ENCODE results near the gene IRAK4.
"Not testable (repeated sequence)": the region's sequence is repeated elsewhere in the genome, so short reads cannot be mapped to it uniquely, and the experiment has no call there.

Gene IRAK4

GRCh38 chr12:43750814-43751213 lies 7.9 kb upstream of the IRAK4 start:
- no peak for ATAC-seq (replicated peaks)
- no peak overlapping the region for H3K4me3 Mint-ChIP-seq
- peaks cover 7 to 15% of the 10 kb centered on the region in 2 donors for H3K4me1 Mint-ChIP-seq
- H3K27ac Mint-ChIP-seq: no peak overlapping the region
- peaks cover 0 to 4% of the 10 kb centered on the region in 2 donors for H3K9me3 Mint-ChIP-seq
- no peaks in the 10 kb centered on the region for H3K27me3 Mint-ChIP-seq
- no peak for DNase-seq
- peaks cover 41 to 45% of the 10 kb centered on the region in 2 donors for H3K36me3 Mint-ChIP-seq

GRCh38 chr12:43751360-43751759 lies 7.4 kb upstream of the IRAK4 start:
- not testable (repeated sequence) for H3K4me3 Mint-ChIP-seq; H3K27ac Mint-ChIP-seq; H3K9me3 Mint-ChIP-seq; DNase-seq; H3K27me3 Mint-ChIP-seq; ATAC-seq (replicated peaks)
- Mint-ChIP-seq H3K36me3 (peaks cover 40 to 43% of the 10 kb centered on the region in 2 donors), H3K4me1 (peaks cover 9 to 20% of the 10 kb centered on the region in 2 donors)

- H3K4me3 Mint-ChIP-seq: no peak overlapping the region
- DNase-seq (no peak), ATAC-seq (replicated peaks) (no peak)
- peaks cover 18 to 37% of the 10 kb centered on the region in 2 donors for H3K4me1 Mint-ChIP-seq
- H3K27me3 Mint-ChIP-seq: no peaks in the 10 kb centered on the region
- peaks cover 0 to 4% of the 10 kb centered on the region in 2 donors for H3K9me3 Mint-ChIP-seq
- H3K27ac Mint-ChIP-seq: no peak overlapping the region
- H3K36me3 Mint-ChIP-seq: peaks cover 38 to 47% of the 10 kb centered on the region in 2 donors
These were observed 4.7 kb upstream of the IRAK4 start for GRCh38 chr12:43754015-43754414.

- no peaks in the 10 kb centered on the region for H3K27me3 Mint-ChIP-seq
- H3K36me3 Mint-ChIP-seq: peaks cover 15 to 30% of the 10 kb centered on the region in 2 donors
- H3K4me3 Mint-ChIP-seq: peak overlapping the region; percentile 97 to 98
- ATAC-seq (replicated peaks) (peak in 1 of 2 donors; percentile 30), DNase-seq (no peak)
- peak overlapping the region; percentile 99 for H3K27ac Mint-ChIP-seq
- peaks cover 25 to 60% of the 10 kb centered on the region in 2 donors for H3K4me1 Mint-ChIP-seq
- H3K9me3 Mint-ChIP-seq: no peaks in the 10 kb centered on the region
These were observed 464 bp upstream of the IRAK4 start for GRCh38 chr12:43758247-43758727.

- DNase-seq (no peak), ATAC-seq (replicated peaks) (no peak)
- no peaks in the 10 kb centered on the region for H3K9me3 Mint-ChIP-seq
- no peaks in the 10 kb centered on the region for H3K27me3 Mint-ChIP-seq
- peaks cover 9 to 30% of the 10 kb centered on the region in 2 donors for H3K36me3 Mint-ChIP-seq
- peaks cover 27 to 65% of the 10 kb centered on the region in 2 donors for H3K4me1 Mint-ChIP-seq
- H3K4me3 Mint-ChIP-seq: peak overlapping the region; percentile 97 to 98
- H3K27ac Mint-ChIP-seq: peak overlapping the region; percentile 72
These were observed 1.6 kb downstream of the IRAK4 start for GRCh38 chr12:43760396-43760795.

GRCh38 chr12:43761500-43761899 lies 2.7 kb downstream of the IRAK4 start:
- Mint-ChIP-seq H3K4me1 (peaks cover 24 to 55% of the 10 kb centered on the region in 2 donors), H3K27me3 (no peaks in the 10 kb centered on the region), H3K27ac (no peak overlapping the region), H3K36me3 (peaks cover 9 to 27% of the 10 kb centered on the region in 2 donors), H3K4me3 (peak overlapping the region in 1 of 2 donors; percentile 23), H3K9me3 (no peaks in the 10 kb centered on the region)
- DNase-seq: no peak
- no peak for ATAC-seq (replicated peaks)

- DNase-seq (no peak), ATAC-seq (replicated peaks) (no peak)
- Mint-ChIP-seq H3K27ac (no peak overlapping the region), H3K27me3 (no peaks in the 10 kb centered on the region), H3K4me1 (peaks cover 22 to 45% of the 10 kb centered on the region in 2 donors), H3K9me3 (no peaks in the 10 kb centered on the region), H3K4me3 (no peak overlapping the region), H3K36me3 (peaks cover 8 to 24% of the 10 kb centered on the region in 2 donors)
These were observed 3.8 kb downstream of the IRAK4 start for GRCh38 chr12:43762596-43762995.

GRCh38 chr12:43763769-43764168 lies 5.0 kb downstream of the IRAK4 start:
- peaks cover 17 to 40% of the 10 kb centered on the region in 2 donors for H3K4me1 Mint-ChIP-seq

GRCh38 chr12:43764528-43764927 lies 5.8 kb downstream of the IRAK4 start:
- Mint-ChIP-seq H3K36me3 (peaks cover 9 to 23% of the 10 kb centered on the region in 2 donors), H3K4me3 (no peak overlapping the region), H3K9me3 (no peaks in the 10 kb centered on the region), H3K4me1 (peaks cover 14 to 34% of the 10 kb centered on the region in 2 donors), H3K27me3 (no peaks in the 10 kb centered on the region), H3K27ac (no peak overlapping the region)
- ATAC-seq (replicated peaks) (no peak), DNase-seq (no peak)

More at GRCh38 chr12:43763769-43764168, 5.0 kb downstream of the IRAK4 start:
- Mint-ChIP-seq H3K36me3 (peaks cover 9 to 20% of the 10 kb centered on the region in 2 donors), H3K27ac (no peak overlapping the region), H3K27me3 (no peaks in the 10 kb centered on the region), H3K9me3 (no peaks in the 10 kb centered on the region), H3K4me3 (no peak overlapping the region)
- DNase-seq (no peak), ATAC-seq (replicated peaks) (no peak)

GRCh38 chr12:43766291-43766690 lies 7.5 kb downstream of the IRAK4 start:
- no peak overlapping the region for H3K27ac Mint-ChIP-seq
- H3K9me3 Mint-ChIP-seq: peaks cover 0 to 2% of the 10 kb centered on the region in 2 donors
- no peak overlapping the region for H3K4me3 Mint-ChIP-seq
- H3K36me3 Mint-ChIP-seq: peaks cover 18 to 26% of the 10 kb centered on the region in 2 donors
- no peak for DNase-seq
- no peak for ATAC-seq (replicated peaks)
- H3K4me1 Mint-ChIP-seq: peaks cover 6 to 29% of the 10 kb centered on the region in 2 donors
- H3K27me3 Mint-ChIP-seq: no peaks in the 10 kb centered on the region

- Mint-ChIP-seq H3K27me3 (no peaks in the 10 kb centered on the region), H3K4me3 (no peak overlapping the region), H3K4me1 (no peaks in the 10 kb centered on the region), H3K36me3 (peaks cover 9 to 13% of the 10 kb centered on the region in 2 donors), H3K9me3 (no peaks in the 10 kb centered on the region), H3K27ac (no peak overlapping the region)
- no peak for DNase-seq
- peak; percentile 48 to 63 for ATAC-seq (replicated peaks)
These were observed 17.7 kb downstream of the IRAK4 start for GRCh38 chr12:43776498-43776897.

- peaks cover 22 to 31% of the 10 kb centered on the region in 2 donors for H3K36me3 Mint-ChIP-seq
- ATAC-seq (replicated peaks): no peak
- H3K27me3 Mint-ChIP-seq: no peaks in the 10 kb centered on the region
- H3K27ac Mint-ChIP-seq: no peak overlapping the region
- no peaks in the 10 kb centered on the region for H3K9me3 Mint-ChIP-seq
- H3K4me3 Mint-ChIP-seq: no peak overlapping the region
- peaks cover 0 to 5% of the 10 kb centered on the region in 2 donors for H3K4me1 Mint-ChIP-seq
- no peak for DNase-seq
These were observed 28.3 kb downstream of the IRAK4 start for GRCh38 chr12:43786899-43787693.

- peak overlapping the region; percentile 56 for H3K27ac Mint-ChIP-seq
- H3K9me3 Mint-ChIP-seq: no peaks in the 10 kb centered on the region
- ATAC-seq (replicated peaks) (no peak), DNase-seq (no peak)
- H3K27me3 Mint-ChIP-seq: no peaks in the 10 kb centered on the region
- H3K4me1 Mint-ChIP-seq: peaks cover 0 to 6% of the 10 kb centered on the region in 2 donors
- peaks cover 23 to 33% of the 10 kb centered on the region in 2 donors for H3K36me3 Mint-ChIP-seq
- no peak overlapping the region for H3K4me3 Mint-ChIP-seq
These were observed 31.2 kb downstream of the IRAK4 start for GRCh38 chr12:43789941-43790340.

GRCh38 chr12:43795716-43796280 lies 37.0 kb downstream of the IRAK4 start:
- H3K4me3 Mint-ChIP-seq: no peak overlapping the region
- H3K36me3 Mint-ChIP-seq: peaks cover 16 to 24% of the 10 kb centered on the region in 2 donors
- H3K27me3 Mint-ChIP-seq: no peaks in the 10 kb centered on the region
- DNase-seq (no peak), ATAC-seq (replicated peaks) (peak; percentile 79 to 84)
- no peaks in the 10 kb centered on the region for H3K9me3 Mint-ChIP-seq
- H3K4me1 Mint-ChIP-seq: peaks cover 3 to 24% of the 10 kb centered on the region in 2 donors
- H3K27ac Mint-ChIP-seq: peak overlapping the region; percentile 38
